Heart left ventricle (tissue), 16 donors: Measurements from ENCODE around the gene LAIR2. TPM values are rescaled to one million over a fixed set of nuclear protein-coding genes. Genes with fewer than 3 reads are reported as not detected.

Experiments
- ATAC-seq, 4 donors: fragments of 200-7000 bp; cut with Tn5 transposase; one replicate each; pipeline ENCODE4 v1.9.1; 2020 to 2022; ENCODE audit warnings: moderate library complexity in 4 of 4, mild to moderate bottlenecking in 3 of 4, moderate number of reproducible peaks in 1 of 4
- DNase-seq, 5 donors: peaks; one replicate each; pipeline ENCODE4 v3.0.0-alpha.2; 2020
- H3K27ac ChIP-seq, 12 donors: fragments of 200-600 bp; sonication (generic) in 4 of 12; one replicate each; pipeline versions ENCODE4 v1.5.0 to v1.8.0; 2016 to 2022; ENCODE audit warnings: mild to moderate bottlenecking in 2 of 12
- H3K27me3 ChIP-seq, 9 donors: fragments of 200-600 bp; sonication (generic) in 2 of 9; one replicate each; pipeline versions ENCODE4 v1.5.1 to v1.8.0; 2016 to 2022; ENCODE audit warnings: mild to moderate bottlenecking in 3 of 9
- H3K36me3 ChIP-seq, 9 donors: fragments of 200-600 bp; sonication (generic) in 2 of 9; one replicate each; pipeline versions ENCODE4 v1.5.0 to v1.8.0; 2018 to 2022; ENCODE audit warnings: mild to moderate bottlenecking in 2 of 9
- H3K4me1 ChIP-seq, 12 donors: fragments of 200-600 bp; sonication (generic) in 4 of 12; one replicate each; pipeline versions ENCODE4 v1.5.0 to v1.8.0; 2016 to 2022; ENCODE audit warnings: mild to moderate bottlenecking in 3 of 12
- H3K4me3 ChIP-seq, 12 donors: fragments of 200-600 bp; sonication (generic) in 4 of 12; one replicate each; pipeline versions ENCODE4 v1.5.0 to v1.8.0; 2017 to 2022; ENCODE audit warnings: mild to moderate bottlenecking in 9 of 12, moderate library complexity in 4 of 12
- H3K9me3 ChIP-seq, 12 donors: fragments of 200-600 bp; sonication (generic) in 4 of 12; one replicate each; pipeline versions ENCODE4 v1.5.0 to v1.8.0; 2016 to 2022; ENCODE audit warnings: mild to moderate bottlenecking in 1 of 12
- CTCF ChIP-seq, 12 donors: fragments of 200-600 bp; sonication (generic) in 4 of 12; IDR thresholded peaks; one replicate each; pipeline versions ENCODE4 v1.5.0 to v1.8.0; 2018 to 2022; ENCODE audit warnings: antibody characterized with exemption in 12 of 12, mild to moderate bottlenecking in 5 of 12
- POLR2A ChIP-seq, 2 donors: fragments of 450-650 bp; IDR thresholded peaks; one replicate each; pipeline ENCODE4 v1.6.1; 2017; ENCODE audit warnings: antibody characterized with exemption in 2 of 2, mild to moderate bottlenecking in 2 of 2, moderate library complexity in 2 of 2
- WGBS, 4 donors: extraction: QIAGEN DNeasy Blood & Tissue Kit in 2 of 4; methylation state at CpG; one replicate each; pipeline versions ENCODE4 v1.1.5 to v1.1.7; 2013 to 2018; 5-methylcytosine and 5-hydroxymethylcytosine counted together
- intact Hi-C, 10 donors: fragments of 100-400 bp; cut with DNase I; formaldehyde crosslinking; loops; one replicate each; pipeline versions ENCODE4 v1.11.1 to v1.14.2; 2022
- polyA plus RNA-seq, 2 donors: library from polyadenylated mRNA; stranded (reverse); fragments of 200-250 nt; gene quantifications; one replicate each; pipeline ENCODE4 v1.2.3, GENCODE V29; 2013
- total RNA-seq, 9 donors: library from RNA; depleted of rRNA in 2 of 9; stranded (reverse); fragments of >200 nt in 2 of 9; fragmentation: NEBNext Ultra II Directional in 3 of 9; extraction: Animal tissue kit (Norgen Biotek cat#: 25700) in 3 of 9; gene quantifications; one replicate each; pipeline versions ENCODE4 v1.1.0 to v1.2.4, GENCODE V29; 2016 to 2023
- donor health status: ischemic (EF 13 %, LVEDD 7.1; RV severe dilation, severe dysfunction).
- donor health status: healthy with polysubstance abuse.
- donor health status: DM: no; HTN: yes; CAD: no.
- donor health status: DM: no; HTN: no; CAD: no.
- donor health status: ischemic (EF 25% LVEDD 6.9; RV normal size, moderate dysfunction).
- donor health status: ischemic (EF 25% LVEDD 5.7; RV mildly dilated, moderate dysfunction).
- donor health status: healthy.
- donor health status: DM: yes; HTN: yes; CAD: no.
- donor health status: ischemic (EF 35%, LVEDD 5.7; RV mildly dilated, moderate dysfunction).
- donor health status: nonischemic (EF 11% LVEDD 7.7; RV severe dilation, severe dysfunction).
- donor health status: DM: yes; HTN: yes; CAD: no.
- donor health status: PGD.
- donor health status: ischemic (EF 29% LVEDD 5.4; RV normal size, mild dysfunction).
- donor health status: nonischemic (EF 23%, LVEDD 6.1; RV moderate dilation, normal function).

The LAIR2 gene
- total and polyA plus RNA-seq, 11 donors = 2.4 TPM; not detected in 10

GRCh38 chr19:54473892-54474372, 28.7 kb upstream of the LAIR2 start:
- Histone ChIP-seq H3K9me3 (no peaks in the 10 kb centered on the region), H3K36me3 (no peaks in the 10 kb centered on the region), H3K4me3 (peak overlapping the region in 3 of 12 donors; percentile 54 to 73 (median 65)), H3K27ac (peak overlapping the region in 11 of 12 donors; percentile 47 to 89 (median 83)), H3K4me1 (peaks cover 6 to 37% (median 25%) of the 10 kb centered on the region in 12 donors), H3K27me3 (peaks cover 0 to 58% (median 5%) of the 10 kb centered on the region in 9 donors)
- no peak for ATAC-seq
- intact Hi-C loops = no loop called here
- WGBS, 4 donors = 64 to 74% (median 66%) methylated on average over 6 of the region's 6 CpGs
- DNase-seq = no peak
- TF ChIP-seq CTCF (IDR thresholded peaks at IDR 0.05) = no peak
- TF ChIP-seq POLR2A (IDR thresholded peaks at IDR 0.05) = no peak

GRCh38 chr19:54475706-54476105, 26.9 kb upstream of the LAIR2 start:
- H3K27me3 ChIP-seq = peaks cover 0 to 51% (median 4%) of the 10 kb centered on the region in 9 donors
- ATAC-seq = no peak
- peaks cover 0 to 30% (median 13%) of the 10 kb centered on the region in 12 donors for H3K4me1 ChIP-seq
- TF ChIP-seq CTCF (IDR thresholded peaks at IDR 0.05) (no peak), POLR2A (IDR thresholded peaks at IDR 0.05) (no peak)
- no peaks in the 10 kb centered on the region for H3K9me3 ChIP-seq
- no peak for DNase-seq
- H3K27ac ChIP-seq = no peak overlapping the region
- H3K4me3 ChIP-seq = no peak overlapping the region
- intact Hi-C loops = loop anchor here in 4 of 10 donors (5.0 kb wide), 2 partner anchors 38 to 202 kb away; no protein-coding TSS in a partner anchor
- WGBS, 4 donors = 89 to 92% (median 90%) methylated on average over 10 to 11 of the region's 11 CpGs
- no peaks in the 10 kb centered on the region for H3K36me3 ChIP-seq

GRCh38 chr19:54477650-54478049, 25.0 kb upstream of the LAIR2 start:
- intact Hi-C loops = loop anchor here in 4 of 10 donors (5.0 kb wide), 2 partner anchors 40 to 200 kb away; no protein-coding TSS in a partner anchor
- WGBS, 4 donors = 46 to 66% (median 64%) methylated on average over 3 of the region's 3 CpGs
- DNase-seq (no peak), ATAC-seq (no peak)
- Histone ChIP-seq H3K9me3 (no peaks in the 10 kb centered on the region), H3K27me3 (peaks cover 0 to 48% (median 0%) of the 10 kb centered on the region in 9 donors), H3K36me3 (no peaks in the 10 kb centered on the region), H3K4me3 (no peak overlapping the region), H3K4me1 (peaks cover 0 to 27% (median 5%) of the 10 kb centered on the region in 12 donors), H3K27ac (no peak overlapping the region)
- TF ChIP-seq CTCF (IDR thresholded peaks at IDR 0.05) (no peak), POLR2A (IDR thresholded peaks at IDR 0.05) (no peak)

- Histone ChIP-seq H3K4me1 (peaks cover 0 to 19% (median 1%) of the 10 kb centered on the region in 12 donors), H3K27me3 (peaks cover 0 to 51% (median 0%) of the 10 kb centered on the region in 9 donors), H3K36me3 (no peaks in the 10 kb centered on the region), H3K9me3 (no peaks in the 10 kb centered on the region), H3K4me3 (no peak overlapping the region), H3K27ac (no peak overlapping the region)
- TF ChIP-seq POLR2A (IDR thresholded peaks at IDR 0.05) (no peak), CTCF (IDR thresholded peaks at IDR 0.05) (peak; percentile 40 to 68 (median 53))
- WGBS, 4 donors = 18 to 25% (median 21%) methylated on average over 10 of the region's 10 CpGs
- ATAC-seq (no peak), DNase-seq (peak in 1 of 5 donors; percentile 39)
- intact Hi-C loops = loop anchor here in 4 of 10 donors (5.0 kb wide), 2 partner anchors 41 to 199 kb away; no protein-coding TSS in a partner anchor
These were observed 23.9 kb upstream of the LAIR2 start for GRCh38 chr19:54478677-54479266.
